WTC11 (cell line): ENCODE measurements around the gene NDUFAF7. TPM values are rescaled to one million over a fixed set of nuclear protein-coding genes. Genes with fewer than 3 reads are reported as not detected.

ENCODE experiments used
- ATAC-seq: fragments of 200-7000 bp; cut with Tn5 transposase; 2 replicates; pipeline ENCODE4 v1.10.0; 2021; ENCODE audit warnings: mild to moderate bottlenecking, moderate library complexity
- CTCF ChIA-PET: fragments of 300-600 bp; sonication (Branson Sonifier 250); formaldehyde crosslinking; loops from one replicate; lab custom pipeline; 2021; ENCODE audit warnings: antibody characterized with exemption; lab: Charles Lee
- POLR2A ChIA-PET: fragments of 350-600 bp; sonication (Branson Sonifier 250); formaldehyde crosslinking; loops from one replicate; lab custom pipeline; 2021; ENCODE audit warnings: antibody characterized with exemption; lab: Charles Lee
- DNase-seq: peaks from one replicate; pipeline ENCODE4 v3.0.0; 2021; ENCODE audit warnings: low spot score
- H3K27ac Mint-ChIP-seq: 2 replicates; pipeline ENCODE4 v1.8.0; 2021; ENCODE audit warnings: mixed read lengths
- H3K27me3 Mint-ChIP-seq: 2 replicates; pipeline ENCODE4 v1.8.0; 2021; ENCODE audit warnings: low read depth, mild to moderate bottlenecking, moderate library complexity, mixed read lengths
- H3K36me3 Mint-ChIP-seq: 2 replicates; pipeline ENCODE4 v1.8.0; 2021; ENCODE audit warnings: mixed read lengths
- H3K4me1 Mint-ChIP-seq: 2 replicates; pipeline ENCODE4 v1.8.0; 2022; ENCODE audit warnings: mixed read lengths
- H3K4me3 Mint-ChIP-seq: 2 replicates; pipeline ENCODE4 v1.8.0; 2021; ENCODE audit warnings: mild to moderate bottlenecking, moderate library complexity, mixed read lengths
- H3K9me3 Mint-ChIP-seq: 2 replicates; pipeline ENCODE4 v1.8.0; 2021; ENCODE audit warnings: mixed read lengths
- AR ChIP-seq: fragments of 250-450 bp; sonication (Bioruptor Pico); IDR thresholded peaks from 2 replicates; pipeline ENCODE4 v1.9.0; 2021; ENCODE audit warnings: mild to moderate bottlenecking
- CTCF ChIP-seq: fragments of 200-600 bp; IDR thresholded peaks from 2 replicates; pipeline ENCODE4 v1.8.0; 2022; ENCODE audit warnings: antibody characterized with exemption
- FOXJ3 ChIP-seq: sonication (generic); formaldehyde crosslinking; IDR thresholded peaks from 2 replicates; pipeline ENCODE4 v1.9.0; 2021; ENCODE audit warnings: missing genetic modification reagents, mild to moderate bottlenecking, borderline replicate concordance
- FOXK1 ChIP-seq: sonication (generic); formaldehyde crosslinking; IDR thresholded peaks from 2 replicates; pipeline ENCODE4 v1.8.0; 2022; ENCODE audit warnings: mild to moderate bottlenecking, moderate library complexity, missing genetic modification reagents
- GTF2I ChIP-seq: fragments of 250-450 bp; sonication (Bioruptor Pico); conservative IDR thresholded peaks from 2 replicates; pipeline ENCODE4 v1.4.0; 2021; ENCODE audit warnings: mild to moderate bottlenecking
- HMGA2 ChIP-seq: fragments of 250-450 bp; sonication (Bioruptor Pico); IDR thresholded peaks from 2 replicates; pipeline ENCODE4 v1.4.0; 2021; ENCODE audit warnings: mild to moderate bottlenecking, moderate library complexity
- HMGXB4 ChIP-seq: sonication (generic); formaldehyde crosslinking; IDR thresholded peaks from 2 replicates; pipeline ENCODE4 v1.8.1; 2023; ENCODE audit warnings: mild to moderate bottlenecking, moderate library complexity, missing genetic modification reagents
- JUN ChIP-seq: sonication (generic); formaldehyde crosslinking; IDR thresholded peaks from 2 replicates; pipeline ENCODE4 v1.8.0; 2023; ENCODE audit warnings: mild to moderate bottlenecking, missing genetic modification reagents
- MYBL2 ChIP-seq: sonication (generic); formaldehyde crosslinking; IDR thresholded peaks from 2 replicates; pipeline ENCODE4 v1.8.1; 2023; ENCODE audit warnings: mild to moderate bottlenecking, moderate library complexity, missing genetic modification reagents
- NFATC4 ChIP-seq: fragments of 250-450 bp; sonication (Bioruptor Pico); IDR thresholded peaks from 2 replicates; pipeline ENCODE4 v1.9.0; 2021; ENCODE audit warnings: mild to moderate bottlenecking
- NR1H2 ChIP-seq: sonication (generic); formaldehyde crosslinking; IDR thresholded peaks from 2 replicates; pipeline ENCODE4 v1.9.0; 2021; ENCODE audit warnings: mild to moderate bottlenecking, moderate library complexity, missing genetic modification reagents
- SMAD4 ChIP-seq: sonication (generic); formaldehyde crosslinking; IDR thresholded peaks from 2 replicates; pipeline ENCODE4 v1.8.0; 2022; ENCODE audit warnings: mild to moderate bottlenecking, missing genetic modification reagents
- TEAD1 ChIP-seq: sonication (generic); formaldehyde crosslinking; IDR thresholded peaks from 2 replicates; pipeline ENCODE4 v1.8.0; 2022; ENCODE audit warnings: mild to moderate bottlenecking, missing genetic modification reagents
- ZNF232 ChIP-seq: sonication (generic); formaldehyde crosslinking; IDR thresholded peaks from 2 replicates; pipeline ENCODE4 v1.8.0; 2022; ENCODE audit warnings: mild to moderate bottlenecking, missing genetic modification reagents
- ZNF281 ChIP-seq: sonication (generic); formaldehyde crosslinking; IDR thresholded peaks from 2 replicates; pipeline ENCODE4 v1.8.0; 2023; ENCODE audit warnings: mild to moderate bottlenecking, missing genetic modification reagents
- ZNF396 ChIP-seq: fragments of 250-450 bp; sonication (Bioruptor Pico); IDR thresholded peaks from 2 replicates; pipeline ENCODE4 v1.8.0; 2021; ENCODE audit warnings: mild to moderate bottlenecking, moderate library complexity, borderline replicate concordance
- ZNF532 ChIP-seq: fragments of 250-450 bp; sonication (Bioruptor Pico); IDR thresholded peaks from 2 replicates; pipeline ENCODE4 v1.9.0; 2021; ENCODE audit warnings: mild to moderate bottlenecking, borderline replicate concordance
- ZSCAN18 ChIP-seq: fragments of 250-450 bp; sonication (Bioruptor Pico); IDR thresholded peaks from 2 replicates; pipeline ENCODE4 v2.1.2; 2022; ENCODE audit warnings: mild to moderate bottlenecking, moderate library complexity
- total RNA-seq: library from RNA; stranded (reverse); gene quantifications from 3 replicates; pipeline ENCODE4 v1.2.3, GENCODE V29; 2021

Gene NDUFAF7
- total RNA-seq, 1 experiment from 2014 or later = 57.8 TPM

GRCh38 chr2:37282746-37283145 is 51.3 kb downstream of the NDUFAF7 start (continued):
- no peak for TF ChIP-seq CTCF
- no peak for TF ChIP-seq HMGA2 (CRISPR knock-in tag)
- no peak for TF ChIP-seq HMGXB4 (CRISPR knock-in tag)

- Mint-ChIP-seq H3K36me3 (peaks cover 46% of the 10 kb centered on the region), H3K4me3 (no peak overlapping the region), H3K9me3 (no peaks in the 10 kb centered on the region), H3K27me3 (no peaks in the 10 kb centered on the region), H3K27ac (no peak overlapping the region)
- TF ChIP-seq AR (CRISPR knock-in tag) = no peak
- no peak for TF ChIP-seq FOXJ3 (CRISPR knock-in tag)
- no peak for TF ChIP-seq ZNF532
- no peak for TF ChIP-seq MYBL2 (CRISPR knock-in tag)
- TF ChIP-seq ZNF396 (CRISPR knock-in tag) = no peak
- TF ChIP-seq TEAD1 = no peak
- no peak for TF ChIP-seq JUN (CRISPR knock-in tag)
- no peak for TF ChIP-seq NR1H2
- no peak for TF ChIP-seq SMAD4 (CRISPR knock-in tag)
- TF ChIP-seq FOXK1 (CRISPR knock-in tag) = no peak
- TF ChIP-seq NFATC4 (CRISPR knock-in tag) = no peak
- no peak for TF ChIP-seq ZSCAN18 (CRISPR knock-in tag)
- no peak for TF ChIP-seq ZNF281 (CRISPR knock-in tag)
- no peak for TF ChIP-seq ZNF232 (CRISPR knock-in tag)
- TF ChIP-seq GTF2I (CRISPR knock-in tag) = no peak
- TF ChIP-seq, all 79 proteins: peak for 0
- DNase-seq (no peak), ATAC-seq (no peak)
- ChIA-PET CTCF (no interaction called here), POLR2A (no interaction called here)
- no peaks in the 10 kb centered on the region for H3K4me1 Mint-ChIP-seq
Observed at GRCh38 chr2:37283207-37283606, 51.7 kb downstream of the NDUFAF7 start.
